Measurements from ENCODE around the gene CFAP20DC.
"Not testable (repeated sequence)": the region's sequence is repeated elsewhere in the genome, so short reads cannot be mapped to it uniquely, and the experiment has no call there.

CFAP20DC gene

GRCh38 chr3:58895678-58896077 lies 154.1 kb downstream of the CFAP20DC start:
- not testable (repeated sequence) for H3K27ac ChIP-seq (ENCODE audit: low read depth in 2 of 2, low read length in 2 of 2); H3K4me1 ChIP-seq (ENCODE audit: control insufficient read depth in 2 of 2, insufficient read depth in 2 of 2, low read length in 2 of 2); H3K4me3 ChIP-seq (ENCODE audit: low read length in 2 of 2); H3K27me3 ChIP-seq (ENCODE audit: control insufficient read depth in 2 of 2, insufficient read depth in 2 of 2, low read length in 2 of 2); H3K36me3 ChIP-seq (ENCODE audit: control insufficient read depth in 2 of 2, insufficient read depth in 2 of 2, low read length in 2 of 2); H3K9me3 ChIP-seq (ENCODE audit: control insufficient read depth in 2 of 2, low read length in 2 of 2); H3K9ac ChIP-seq (ENCODE audit: low read depth in 1 of 2, low read length in 2 of 2)

DNA sequence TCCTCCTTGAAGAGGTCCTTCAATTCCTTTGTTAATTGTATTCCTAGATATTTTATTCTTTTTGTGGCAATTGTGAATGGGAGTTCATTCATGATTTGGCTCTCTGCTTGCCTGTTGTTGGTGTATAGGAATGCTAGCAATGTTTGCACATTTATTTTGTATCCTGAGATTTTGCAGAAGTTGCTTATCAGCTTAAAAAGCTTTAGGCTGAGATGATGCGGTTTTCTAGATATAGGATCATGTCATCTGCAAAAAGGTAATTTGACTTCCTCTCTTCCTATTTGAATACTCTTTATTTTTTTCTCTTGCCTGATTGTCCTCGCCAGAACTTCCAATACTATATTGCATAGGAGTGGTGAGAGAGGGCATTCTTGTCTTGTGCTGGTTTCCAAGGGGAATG lies 157.3 kb downstream of the CFAP20DC start:
- H3K9me3 ChIP-seq (ENCODE audit: control insufficient read depth in 2 of 2, low read length in 2 of 2); H3K27me3 ChIP-seq (ENCODE audit: control insufficient read depth in 2 of 2, insufficient read depth in 2 of 2, low read length in 2 of 2); H3K4me1 ChIP-seq (ENCODE audit: control insufficient read depth in 2 of 2, insufficient read depth in 2 of 2, low read length in 2 of 2): not testable (repeated sequence)

DNA sequence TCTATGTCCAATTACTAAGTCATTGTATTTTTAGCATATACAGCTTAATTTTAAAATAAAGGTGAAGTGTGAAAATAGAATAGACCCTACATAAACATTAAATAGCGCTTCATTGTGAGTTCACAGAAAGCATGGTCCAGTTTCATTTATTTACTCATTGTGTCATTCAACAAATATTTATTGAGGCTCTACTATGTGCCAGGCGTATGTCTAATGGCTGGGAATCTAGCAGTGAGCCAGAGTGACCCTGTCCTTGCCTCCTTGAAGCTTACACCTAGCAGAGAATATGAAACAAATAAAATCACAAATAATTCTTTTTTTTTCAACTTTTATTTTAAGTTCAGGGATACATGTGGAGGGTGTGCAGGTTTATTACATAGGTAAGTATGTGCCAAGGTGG lies 161.7 kb downstream of the CFAP20DC start:
- Histone ChIP-seq H3K9ac (ENCODE audit: low read depth in 1 of 2, low read length in 2 of 2) (no peak overlapping the region), H3K27me3 (ENCODE audit: control insufficient read depth in 2 of 2, insufficient read depth in 2 of 2, low read length in 2 of 2) (no peaks in the 10 kb centered on the region), H3K9me3 (ENCODE audit: control insufficient read depth in 2 of 2, low read length in 2 of 2) (no peaks in the 10 kb centered on the region), H3K4me3 (ENCODE audit: low read length in 2 of 2) (no peak overlapping the region), H3K4me1 (ENCODE audit: control insufficient read depth in 2 of 2, insufficient read depth in 2 of 2, low read length in 2 of 2) (no peaks in the 10 kb centered on the region), H3K27ac (ENCODE audit: low read depth in 2 of 2, low read length in 2 of 2) (no peak overlapping the region), H3K36me3 (ENCODE audit: control insufficient read depth in 2 of 2, insufficient read depth in 2 of 2, low read length in 2 of 2) (no peaks in the 10 kb centered on the region)

More for the DNA sequence above, 157.3 kb downstream of the CFAP20DC start:
- not testable (repeated sequence) for H3K9ac ChIP-seq (ENCODE audit: low read depth in 1 of 2, low read length in 2 of 2); H3K4me3 ChIP-seq (ENCODE audit: low read length in 2 of 2); H3K36me3 ChIP-seq (ENCODE audit: control insufficient read depth in 2 of 2, insufficient read depth in 2 of 2, low read length in 2 of 2); H3K27ac ChIP-seq (ENCODE audit: low read depth in 2 of 2, low read length in 2 of 2)

GRCh38 chr3:58884453-58884852 lies 165.4 kb downstream of the CFAP20DC start:
- no peaks in the 10 kb centered on the region for H3K9me3 ChIP-seq (ENCODE audit: control insufficient read depth in 2 of 2, low read length in 2 of 2)
- H3K27me3 ChIP-seq (ENCODE audit: control insufficient read depth in 2 of 2, insufficient read depth in 2 of 2, low read length in 2 of 2), result no peaks in the 10 kb centered on the region
- no peaks in the 10 kb centered on the region for H3K4me1 ChIP-seq (ENCODE audit: control insufficient read depth in 2 of 2, insufficient read depth in 2 of 2, low read length in 2 of 2)
- H3K4me3 ChIP-seq (ENCODE audit: low read length in 2 of 2), result no peak overlapping the region
- no peaks in the 10 kb centered on the region for H3K36me3 ChIP-seq (ENCODE audit: control insufficient read depth in 2 of 2, insufficient read depth in 2 of 2, low read length in 2 of 2)
- no peak overlapping the region for H3K27ac ChIP-seq (ENCODE audit: low read depth in 2 of 2, low read length in 2 of 2)
- no peak overlapping the region for H3K9ac ChIP-seq (ENCODE audit: low read depth in 1 of 2, low read length in 2 of 2)

- Histone ChIP-seq H3K9me3 (ENCODE audit: control insufficient read depth in 2 of 2, low read length in 2 of 2) (no peaks in the 10 kb centered on the region), H3K27ac (ENCODE audit: low read depth in 2 of 2, low read length in 2 of 2) (no peak overlapping the region), H3K4me1 (ENCODE audit: control insufficient read depth in 2 of 2, insufficient read depth in 2 of 2, low read length in 2 of 2) (no peaks in the 10 kb centered on the region), H3K27me3 (ENCODE audit: control insufficient read depth in 2 of 2, insufficient read depth in 2 of 2, low read length in 2 of 2) (no peaks in the 10 kb centered on the region), H3K36me3 (ENCODE audit: control insufficient read depth in 2 of 2, insufficient read depth in 2 of 2, low read length in 2 of 2) (no peaks in the 10 kb centered on the region), H3K9ac (ENCODE audit: low read depth in 1 of 2, low read length in 2 of 2) (no peak overlapping the region), H3K4me3 (ENCODE audit: low read length in 2 of 2) (no peak overlapping the region)
These were observed 169.6 kb downstream of the CFAP20DC start for GRCh38 chr3:58880182-58880581.

DNA sequence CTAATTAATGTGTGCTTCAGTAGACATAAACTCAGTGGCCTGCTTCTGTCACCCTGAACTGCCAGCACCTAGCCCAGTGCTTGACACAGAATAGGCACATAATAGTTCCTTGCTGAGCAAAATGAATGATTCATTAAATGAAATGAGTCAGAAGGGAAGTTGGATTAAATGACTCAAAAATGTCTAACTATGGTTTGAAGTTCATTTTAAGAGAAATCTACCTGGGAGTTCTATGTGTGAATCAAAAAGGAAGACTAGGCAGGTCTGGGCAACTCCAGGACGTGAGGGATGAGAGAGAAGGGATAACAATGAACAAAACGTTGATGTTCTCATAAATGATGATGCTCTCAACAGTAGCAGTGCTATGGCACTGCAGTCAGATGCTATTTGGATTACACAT lies 175.0 kb downstream of the CFAP20DC start:
- H3K9me3 ChIP-seq (ENCODE audit: control insufficient read depth in 2 of 2, low read length in 2 of 2), result no peaks in the 10 kb centered on the region
- H3K27ac ChIP-seq (ENCODE audit: low read depth in 2 of 2, low read length in 2 of 2), result no peak overlapping the region
- H3K36me3 ChIP-seq (ENCODE audit: control insufficient read depth in 2 of 2, insufficient read depth in 2 of 2, low read length in 2 of 2), result no peaks in the 10 kb centered on the region
- no peaks in the 10 kb centered on the region for H3K27me3 ChIP-seq (ENCODE audit: control insufficient read depth in 2 of 2, insufficient read depth in 2 of 2, low read length in 2 of 2)
- H3K9ac ChIP-seq (ENCODE audit: low read depth in 1 of 2, low read length in 2 of 2), result no peak overlapping the region
- H3K4me1 ChIP-seq (ENCODE audit: control insufficient read depth in 2 of 2, insufficient read depth in 2 of 2, low read length in 2 of 2), result no peaks in the 10 kb centered on the region
- no peak overlapping the region for H3K4me3 ChIP-seq (ENCODE audit: low read length in 2 of 2)

- no peaks in the 10 kb centered on the region for H3K4me1 ChIP-seq (ENCODE audit: control insufficient read depth in 2 of 2, insufficient read depth in 2 of 2, low read length in 2 of 2)
- H3K27me3 ChIP-seq (ENCODE audit: control insufficient read depth in 2 of 2, insufficient read depth in 2 of 2, low read length in 2 of 2), result no peaks in the 10 kb centered on the region
- H3K27ac ChIP-seq (ENCODE audit: low read depth in 2 of 2, low read length in 2 of 2), result no peak overlapping the region
- H3K9ac ChIP-seq (ENCODE audit: low read depth in 1 of 2, low read length in 2 of 2), result no peak overlapping the region
- H3K36me3 ChIP-seq (ENCODE audit: control insufficient read depth in 2 of 2, insufficient read depth in 2 of 2, low read length in 2 of 2), result no peaks in the 10 kb centered on the region
- H3K9me3 ChIP-seq (ENCODE audit: control insufficient read depth in 2 of 2, low read length in 2 of 2), result no peaks in the 10 kb centered on the region
- no peak overlapping the region for H3K4me3 ChIP-seq (ENCODE audit: low read length in 2 of 2)
These were observed 175.5 kb downstream of the CFAP20DC start for GRCh38 chr3:58874248-58874741.

GRCh38 chr3:58868097-58868779 lies 181.6 kb downstream of the CFAP20DC start:
- H3K9me3 ChIP-seq (ENCODE audit: control insufficient read depth in 2 of 2, low read length in 2 of 2), result no peaks in the 10 kb centered on the region
- no peaks in the 10 kb centered on the region for H3K27me3 ChIP-seq (ENCODE audit: control insufficient read depth in 2 of 2, insufficient read depth in 2 of 2, low read length in 2 of 2)

DNA sequence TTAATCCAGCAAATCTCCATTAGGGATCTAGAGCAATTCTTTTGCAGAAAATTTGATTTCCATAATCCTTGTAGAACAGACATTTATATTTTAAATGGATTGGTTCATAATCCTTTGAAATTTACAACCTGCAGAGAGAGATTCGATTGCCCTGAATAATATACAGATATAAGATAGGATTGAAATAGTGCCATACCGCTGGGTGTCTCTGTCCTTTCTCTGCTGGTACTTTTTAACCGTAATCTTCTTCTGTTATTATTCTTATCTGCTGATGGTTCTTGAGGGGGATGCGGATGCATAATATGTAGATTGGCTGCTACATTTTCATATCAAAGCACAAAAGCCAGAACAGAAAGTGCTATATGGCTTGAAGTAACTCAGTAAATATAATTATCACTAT lies 182.2 kb downstream of the CFAP20DC start:
- no peak overlapping the region for H3K9ac ChIP-seq (ENCODE audit: low read depth in 1 of 2, low read length in 2 of 2)
- no peak overlapping the region for H3K4me3 ChIP-seq (ENCODE audit: low read length in 2 of 2)
- no peak overlapping the region for H3K27ac ChIP-seq (ENCODE audit: low read depth in 2 of 2, low read length in 2 of 2)

More at GRCh38 chr3:58868097-58868779, 181.6 kb downstream of the CFAP20DC start:
- Histone ChIP-seq H3K4me1 (ENCODE audit: control insufficient read depth in 2 of 2, insufficient read depth in 2 of 2, low read length in 2 of 2) (no peaks in the 10 kb centered on the region), H3K4me3 (ENCODE audit: low read length in 2 of 2) (no peak overlapping the region), H3K36me3 (ENCODE audit: control insufficient read depth in 2 of 2, insufficient read depth in 2 of 2, low read length in 2 of 2) (no peaks in the 10 kb centered on the region), H3K27ac (ENCODE audit: low read depth in 2 of 2, low read length in 2 of 2) (no peak overlapping the region), H3K9ac (ENCODE audit: low read depth in 1 of 2, low read length in 2 of 2) (no peak overlapping the region)

GRCh38 chr3:58866079-58866478 lies 183.7 kb downstream of the CFAP20DC start:
- Histone ChIP-seq H3K9me3 (ENCODE audit: control insufficient read depth in 2 of 2, low read length in 2 of 2) (no peaks in the 10 kb centered on the region), H3K9ac (ENCODE audit: low read depth in 1 of 2, low read length in 2 of 2) (no peak overlapping the region), H3K36me3 (ENCODE audit: control insufficient read depth in 2 of 2, insufficient read depth in 2 of 2, low read length in 2 of 2) (no peaks in the 10 kb centered on the region), H3K4me3 (ENCODE audit: low read length in 2 of 2) (no peak overlapping the region), H3K27me3 (ENCODE audit: control insufficient read depth in 2 of 2, insufficient read depth in 2 of 2, low read length in 2 of 2) (no peaks in the 10 kb centered on the region), H3K27ac (ENCODE audit: low read depth in 2 of 2, low read length in 2 of 2) (no peak overlapping the region), H3K4me1 (ENCODE audit: control insufficient read depth in 2 of 2, insufficient read depth in 2 of 2, low read length in 2 of 2) (no peaks in the 10 kb centered on the region)

More for the DNA sequence above, 182.2 kb downstream of the CFAP20DC start:
- Histone ChIP-seq H3K9me3 (ENCODE audit: control insufficient read depth in 2 of 2, low read length in 2 of 2) (no peaks in the 10 kb centered on the region), H3K27me3 (ENCODE audit: control insufficient read depth in 2 of 2, insufficient read depth in 2 of 2, low read length in 2 of 2) (no peaks in the 10 kb centered on the region), H3K4me1 (ENCODE audit: control insufficient read depth in 2 of 2, insufficient read depth in 2 of 2, low read length in 2 of 2) (no peaks in the 10 kb centered on the region), H3K36me3 (ENCODE audit: control insufficient read depth in 2 of 2, insufficient read depth in 2 of 2, low read length in 2 of 2) (no peaks in the 10 kb centered on the region)
